GM19452 (cell line): ENCODE measurements around the gene PALD1.

ENCODE experiments used
- ATAC-seq: cut with Tn5 transposase; IDR thresholded peaks from one replicate; pipeline ENCODE4 v1.9.1; 2021; ENCODE audit not compliant: unreplicated experiment

Gene PALD1

DNA sequence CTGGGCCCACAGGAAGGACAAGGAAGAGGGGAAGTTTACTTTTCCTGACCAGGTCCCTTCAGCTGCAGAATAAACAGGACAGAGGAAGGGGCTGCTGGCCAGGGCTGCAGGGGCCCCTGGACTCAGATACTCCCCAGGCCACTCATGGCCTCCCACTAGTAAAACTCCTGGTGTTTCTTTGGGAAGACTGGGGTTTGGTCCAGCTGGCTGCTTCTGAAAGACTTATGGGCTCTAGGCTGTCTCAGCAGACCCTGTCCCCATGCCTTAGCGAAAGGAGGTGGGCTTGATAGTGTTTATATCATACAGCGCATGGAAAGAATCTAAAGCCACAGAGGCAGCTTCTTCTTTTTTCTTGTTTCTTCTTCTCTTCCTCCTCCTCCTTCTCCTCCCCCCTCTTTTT, 56.4 kb downstream of the PALD1 start:
- ATAC-seq, result no peak

DNA sequence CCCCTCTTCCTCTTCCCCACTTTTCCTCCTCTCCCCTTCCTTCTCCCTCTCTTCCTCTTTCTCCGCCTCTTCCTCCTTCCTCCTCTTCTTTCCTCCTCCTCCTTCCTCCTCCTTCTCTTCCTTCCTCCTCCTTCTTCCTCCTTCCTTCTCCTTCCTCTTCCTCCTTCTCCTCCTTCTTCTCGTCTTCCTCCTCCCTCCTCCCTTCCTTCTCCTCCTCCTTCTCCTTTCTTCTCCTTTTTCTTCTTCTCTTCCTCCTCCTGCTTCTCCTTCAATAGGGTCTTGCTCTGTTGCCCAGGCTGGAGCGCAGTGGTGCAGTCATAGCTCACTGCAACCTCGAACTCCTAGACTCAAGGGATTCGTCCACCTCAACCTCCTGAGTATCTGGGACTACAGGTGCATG, 56.9 kb downstream of the PALD1 start:
- ATAC-seq, result no peak

GRCh38 chr10:70536196-70536861, 57.8 kb downstream of the PALD1 start:
- ATAC-seq, result no peak

GRCh38 chr10:70537398-70538194, 59.0 kb downstream of the PALD1 start:
- no peak for ATAC-seq

GRCh38 chr10:70538195-70538520, 59.6 kb downstream of the PALD1 start:
- no peak for ATAC-seq

- ATAC-seq, result no peak
Measured at GRCh38 chr10:70538731-70539338, 60.3 kb downstream of the PALD1 start.

DNA sequence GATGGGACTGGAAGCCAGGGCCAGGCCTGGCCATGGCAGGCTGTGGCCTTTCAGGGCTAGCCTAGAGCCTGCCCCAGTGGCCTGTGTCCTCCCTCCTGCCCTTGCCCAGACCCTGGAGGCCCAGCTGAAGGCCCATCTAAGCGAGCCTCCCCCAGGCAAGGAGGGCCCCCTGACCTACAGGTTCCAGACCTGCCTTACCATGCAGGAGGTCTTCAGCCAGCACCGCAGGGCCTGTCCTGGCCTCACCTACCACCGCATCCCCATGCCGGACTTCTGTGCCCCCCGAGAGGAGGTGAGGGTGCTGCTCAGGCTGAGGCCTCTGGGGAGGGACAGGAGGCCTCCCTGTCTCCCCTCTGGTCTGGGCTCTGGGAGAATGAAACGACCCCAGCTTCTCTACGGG, 60.9 kb downstream of the PALD1 start:
- no peak for ATAC-seq

GRCh38 chr10:70540089-70540788, 61.7 kb downstream of the PALD1 start:
- ATAC-seq, result no peak

DNA sequence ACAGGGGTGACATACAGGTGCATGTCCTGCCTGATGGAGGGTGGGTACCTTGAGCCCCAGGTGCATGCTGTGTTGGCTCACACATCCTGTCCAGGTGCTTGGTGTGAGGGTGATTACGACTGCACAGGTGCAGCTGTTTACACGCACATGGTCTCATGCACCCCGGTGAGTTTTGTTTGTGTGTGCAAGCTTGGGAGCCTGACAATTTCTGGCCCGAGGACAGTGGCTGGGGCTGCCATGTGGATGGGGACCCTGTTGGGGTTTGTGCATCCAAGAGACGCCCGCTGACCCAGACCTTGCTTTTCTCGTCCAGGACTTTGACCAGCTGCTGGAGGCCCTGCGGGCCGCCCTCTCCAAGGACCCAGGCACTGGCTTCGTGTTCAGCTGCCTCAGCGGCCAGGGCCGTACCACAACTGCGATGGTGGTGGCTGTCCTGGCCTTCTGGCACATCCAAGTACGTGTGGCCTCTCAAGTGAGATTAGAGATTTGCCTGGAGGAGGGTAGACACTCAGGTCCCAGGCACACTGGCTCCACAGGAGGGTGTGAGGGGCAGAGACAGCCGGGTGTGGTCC, 62.3 kb downstream of the PALD1 start:
- ATAC-seq, result no peak

- no peak for ATAC-seq
Measured at GRCh38 chr10:70541736-70542564, 63.4 kb downstream of the PALD1 start.

DNA sequence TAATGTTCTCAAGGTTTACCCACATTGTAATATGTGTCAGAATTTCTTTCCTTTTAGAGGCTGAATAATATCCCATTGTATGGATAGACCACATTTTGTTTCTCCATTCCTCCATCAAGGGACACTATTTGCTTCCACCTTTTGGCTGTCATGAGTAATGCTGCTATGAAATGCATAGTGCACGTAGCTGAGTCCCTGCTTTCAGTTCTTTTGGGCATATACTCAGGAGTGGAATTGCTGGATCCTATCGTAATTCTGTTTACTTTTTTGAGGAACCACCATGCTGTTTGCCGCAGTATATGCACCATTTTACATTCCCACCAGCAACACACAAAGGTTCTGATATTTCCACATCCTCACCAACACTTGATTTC, 64.0 kb downstream of the PALD1 start:
- no peak for ATAC-seq

- no peak for ATAC-seq
Measured at GRCh38 chr10:70543911-70544310, 65.3 kb downstream of the PALD1 start.

GRCh38 chr10:70544431-70545340, 66.1 kb downstream of the PALD1 start:
- no peak for ATAC-seq

GRCh38 chr10:70546584-70546983, 68.0 kb downstream of the PALD1 start:
- no peak for ATAC-seq

DNA sequence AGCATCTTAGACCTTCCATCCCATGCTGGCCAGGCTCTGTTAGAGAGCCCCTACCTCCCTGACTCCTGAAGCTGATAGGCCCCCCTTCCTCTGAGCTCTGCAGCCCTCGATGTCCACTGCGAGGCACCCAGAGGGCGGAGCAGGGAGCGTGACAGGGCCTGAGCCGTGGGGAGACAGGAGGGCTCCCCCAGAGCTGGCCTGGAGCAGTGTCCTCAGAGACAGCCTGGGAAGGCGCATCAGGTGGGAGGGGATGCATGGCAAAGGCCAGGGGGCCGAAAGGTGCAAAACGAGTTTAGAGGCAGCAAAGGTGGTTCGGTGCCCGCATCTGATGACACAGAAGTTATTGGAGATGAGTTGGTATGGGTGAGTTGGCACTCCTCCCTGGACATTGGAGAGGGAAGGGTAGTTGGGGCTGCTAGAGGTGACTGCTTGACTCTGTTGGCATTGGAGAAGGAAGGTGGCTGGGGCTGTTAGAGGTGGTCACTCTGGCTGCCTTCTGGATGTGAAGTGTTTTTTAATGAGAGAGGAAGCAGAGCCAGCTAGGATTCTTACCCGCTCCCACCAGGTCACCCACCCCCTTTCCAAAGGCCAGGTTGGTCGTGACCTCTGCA, 70.9 kb downstream of the PALD1 start:
- ATAC-seq, result no peak

DNA sequence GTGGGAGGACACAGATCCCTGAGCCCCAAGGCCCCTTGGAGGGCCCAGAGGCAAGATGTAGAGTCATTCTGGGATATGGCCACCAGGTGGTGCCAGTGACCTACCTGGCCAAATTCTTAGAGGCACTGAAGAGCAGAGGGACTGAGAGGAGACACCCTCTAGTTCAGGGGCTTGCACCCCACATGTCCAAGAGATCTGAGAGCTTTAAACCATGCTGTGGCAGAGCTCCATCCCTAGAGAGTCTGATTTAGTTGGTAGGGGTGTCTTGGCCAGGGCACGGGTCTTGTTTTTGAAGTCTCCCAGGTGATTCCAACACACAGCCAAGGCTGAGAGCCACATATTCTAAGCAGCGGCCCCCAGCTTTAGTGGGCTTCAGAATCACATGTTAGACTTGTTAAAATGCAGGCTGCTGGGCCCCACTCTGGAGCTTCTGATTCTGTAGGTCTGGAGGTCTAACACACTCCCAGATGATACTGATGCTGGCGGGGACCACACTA, 71.4 kb downstream of the PALD1 start:
- no peak for ATAC-seq

DNA sequence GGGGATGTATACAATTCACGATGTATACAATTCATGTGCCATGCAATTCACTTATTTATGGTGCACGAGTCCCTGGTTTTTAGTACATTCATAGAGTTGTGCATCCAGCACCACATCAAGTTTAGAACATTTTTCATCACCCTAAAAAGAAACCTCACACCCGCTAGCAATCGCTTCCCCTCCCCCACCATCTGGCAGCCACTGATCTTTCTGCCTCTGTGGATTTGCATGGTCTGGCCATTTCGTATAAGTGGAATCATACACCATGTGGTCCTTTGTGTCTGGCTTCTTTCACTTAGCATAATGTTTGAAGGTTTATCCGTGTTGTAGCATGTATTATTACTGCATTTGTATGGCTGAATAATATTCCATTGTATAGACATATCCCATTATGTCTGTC, 71.9 kb downstream of the PALD1 start:
- ATAC-seq, result no peak

- ATAC-seq, result no peak
Measured at GRCh38 chr10:70551466-70551865, 72.9 kb downstream of the PALD1 start.

DNA sequence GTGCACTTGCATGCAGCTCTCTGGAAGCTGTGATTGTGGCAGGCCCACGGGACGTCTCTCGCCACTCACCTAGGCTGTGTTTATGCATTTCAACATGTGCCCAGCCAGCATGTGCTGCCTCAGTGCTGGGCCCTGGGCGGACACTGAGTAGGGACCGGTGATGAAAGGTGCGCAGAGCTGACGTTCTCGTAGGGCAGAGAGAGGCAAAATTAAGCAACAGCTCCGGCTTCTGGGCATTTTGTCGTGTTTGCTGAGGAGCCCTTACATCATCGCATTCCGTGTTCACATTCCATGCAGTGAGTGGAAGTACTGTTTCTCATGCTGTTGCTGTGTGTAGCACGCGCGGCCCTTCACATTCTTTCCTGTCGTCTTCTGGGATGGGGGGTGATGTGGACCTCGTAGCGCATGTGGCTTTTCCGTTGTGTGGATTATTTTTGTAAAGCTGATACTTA, 73.4 kb downstream of the PALD1 start:
- no peak for ATAC-seq
